Nasal cavity respiratory epithelium epithelial cell of viscerocranial mucosa (primary cell): Measurements from ENCODE around the gene TMOD3. TPM values are rescaled to one million over a fixed set of nuclear protein-coding genes. Genes with fewer than 3 reads are reported as not detected.

ENCODE experiments used
- total RNA-seq: library from RNA; depleted of rRNA; stranded (reverse); fragments of >200 nt; gene quantifications from 2 replicates; pipeline ENCODE4 v1.2.3, GENCODE V29; 2014

TMOD3 gene
- total RNA-seq, result 89.6 and 99.5 TPM in 2 replicates

GRCh38 chr15:51829376-51830275, at the start of gene TMOD3:
TSS of gene TMOD3 (plus strand) at chr15:51829653. CDS start at chr15:51862885, 33,232 bp downstream.

Other genes with a start within 250 kb of the TMOD3 start
- 13.3 and 16.2 TPM in 2 replicates for gene DMXL2, start 206.9 kb upstream of the TMOD3 start, total RNA-seq
- gene SCG3, start 148.2 kb upstream of the TMOD3 start, total RNA-seq, result not detected in 2 replicates
- 4.1 and 8.0 TPM in 2 replicates for gene LYSMD2, start 92.0 kb upstream of the TMOD3 start, total RNA-seq
- gene TMOD2, start 78.1 kb upstream of the TMOD3 start, total RNA-seq, result 2.7 and 9.3 TPM in 2 replicates
- gene LEO1, start 142.1 kb downstream of the TMOD3 start, total RNA-seq, result 20.8 and 66.6 TPM in 2 replicates
- gene MAPK6, start 189.6 kb downstream of the TMOD3 start, total RNA-seq, result 258 and 274 TPM in 2 replicates